Upper lobe of left lung (tissue), 4 donors: ENCODE results near the gene PNPLA5.

ENCODE experiments used
- POLR2A ChIP-seq, 4 donors: fragments of 450-650 bp; IDR thresholded peaks; one replicate each; pipeline ENCODE4 v1.5.1; 2016 to 2017; ENCODE audit warnings: antibody characterized with exemption in 4 of 4, mild to moderate bottlenecking in 2 of 4
- POLR2AphosphoS5 ChIP-seq, 2 donors: sonication (generic); formaldehyde crosslinking; IDR thresholded peaks; one replicate each; pipeline ENCODE4 v1.5.1; 2017; ENCODE audit warnings: antibody characterized with exemption in 2 of 2
- TF ChIP-seq, protein P1 (sequence below), 6 experiments: fragments of 450-650 bp in 4 of 6; fragments of 200-600 bp in 2 of 6; sonication (generic) in 2 of 6; IDR thresholded peaks; one replicate each; pipeline ENCODE4 v1.5.1; 2016 to 2019; ENCODE audit warnings: antibody characterized with exemption in 6 of 6

DNA sequence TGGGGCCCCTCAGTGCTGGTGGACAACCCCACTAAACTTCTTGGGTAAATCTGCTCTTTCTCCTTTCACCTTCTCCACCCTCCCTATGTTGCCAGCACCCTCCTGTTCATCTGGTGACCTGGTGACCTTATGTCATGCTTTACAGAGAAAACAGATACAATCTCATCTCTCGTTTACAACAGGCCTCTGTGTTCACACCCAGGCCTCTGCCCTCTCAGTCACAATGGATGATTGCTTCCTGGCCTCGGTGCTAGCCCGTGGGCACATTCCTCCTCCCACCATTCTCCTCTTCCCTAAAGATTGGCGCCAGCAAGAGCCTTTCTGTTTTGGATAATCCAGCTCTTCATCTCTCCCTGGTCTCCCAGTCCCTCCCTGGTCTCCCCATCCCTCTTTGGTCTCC lies 19.5 kb upstream of the PNPLA5 start:
- TF ChIP-seq, protein P1, sequence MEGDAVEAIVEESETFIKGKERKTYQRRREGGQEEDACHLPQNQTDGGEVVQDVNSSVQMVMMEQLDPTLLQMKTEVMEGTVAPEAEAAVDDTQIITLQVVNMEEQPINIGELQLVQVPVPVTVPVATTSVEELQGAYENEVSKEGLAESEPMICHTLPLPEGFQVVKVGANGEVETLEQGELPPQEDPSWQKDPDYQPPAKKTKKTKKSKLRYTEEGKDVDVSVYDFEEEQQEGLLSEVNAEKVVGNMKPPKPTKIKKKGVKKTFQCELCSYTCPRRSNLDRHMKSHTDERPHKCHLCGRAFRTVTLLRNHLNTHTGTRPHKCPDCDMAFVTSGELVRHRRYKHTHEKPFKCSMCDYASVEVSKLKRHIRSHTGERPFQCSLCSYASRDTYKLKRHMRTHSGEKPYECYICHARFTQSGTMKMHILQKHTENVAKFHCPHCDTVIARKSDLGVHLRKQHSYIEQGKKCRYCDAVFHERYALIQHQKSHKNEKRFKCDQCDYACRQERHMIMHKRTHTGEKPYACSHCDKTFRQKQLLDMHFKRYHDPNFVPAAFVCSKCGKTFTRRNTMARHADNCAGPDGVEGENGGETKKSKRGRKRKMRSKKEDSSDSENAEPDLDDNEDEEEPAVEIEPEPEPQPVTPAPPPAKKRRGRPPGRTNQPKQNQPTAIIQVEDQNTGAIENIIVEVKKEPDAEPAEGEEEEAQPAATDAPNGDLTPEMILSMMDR (IDR thresholded peaks at IDR 0.05): no peak
- TF ChIP-seq POLR2A (IDR thresholded peaks at IDR 0.05): no peak
- no peak for TF ChIP-seq POLR2AphosphoS5 (IDR thresholded peaks at IDR 0.05)
